Measurements from ENCODE around the gene WDR35. TPM values are rescaled to one million over a fixed set of nuclear protein-coding genes. Genes with fewer than 3 reads are reported as not detected.

The WDR35 gene
- total RNA-seq, 1 donor from 2014 or later, result 6.4 TPM

- Mint-ChIP-seq H3K9me3 (ENCODE audit: unreplicated experiment) (no peaks in the 10 kb centered on the region), H3K27ac (ENCODE audit: unreplicated experiment) (no peak overlapping the region), H3K27me3 (ENCODE audit: unreplicated experiment) (peaks cover 2% of the 10 kb centered on the region), H3K4me3 (ENCODE audit: unreplicated experiment) (no peak overlapping the region), H3K4me1 (ENCODE audit: low read depth, unreplicated experiment) (peaks cover 10% of the 10 kb centered on the region), H3K36me3 (ENCODE audit: unreplicated experiment) (no peaks in the 10 kb centered on the region)
- no peak for DNase-seq
- TF ChIP-seq CTCF (IDR thresholded peaks at IDR 0.05; ENCODE audit: partially characterized antibody, unreplicated experiment), result no peak
These were observed 99.8 kb downstream of the WDR35 start for GRCh38 chr2:19890104-19890503.

GRCh38 chr2:19888831-19889230 is 101.1 kb downstream of the WDR35 start:
- peaks cover 2% of the 10 kb centered on the region for H3K27me3 Mint-ChIP-seq (ENCODE audit: unreplicated experiment)
- DNase-seq, result no peak
- no peak for TF ChIP-seq CTCF (IDR thresholded peaks at IDR 0.05; ENCODE audit: partially characterized antibody, unreplicated experiment)
- no peaks in the 10 kb centered on the region for H3K36me3 Mint-ChIP-seq (ENCODE audit: unreplicated experiment)
- no peaks in the 10 kb centered on the region for H3K9me3 Mint-ChIP-seq (ENCODE audit: unreplicated experiment)
- H3K4me3 Mint-ChIP-seq (ENCODE audit: unreplicated experiment), result no peak overlapping the region
- peaks cover 10% of the 10 kb centered on the region for H3K4me1 Mint-ChIP-seq (ENCODE audit: low read depth, unreplicated experiment)
- H3K27ac Mint-ChIP-seq (ENCODE audit: unreplicated experiment), result no peak overlapping the region

- no peak for DNase-seq
- peaks cover 2% of the 10 kb centered on the region for H3K27me3 Mint-ChIP-seq (ENCODE audit: unreplicated experiment)
- H3K9me3 Mint-ChIP-seq (ENCODE audit: unreplicated experiment), result no peaks in the 10 kb centered on the region
- H3K4me1 Mint-ChIP-seq (ENCODE audit: low read depth, unreplicated experiment), result peaks cover 10% of the 10 kb centered on the region
- H3K36me3 Mint-ChIP-seq (ENCODE audit: unreplicated experiment), result no peaks in the 10 kb centered on the region
- no peak overlapping the region for H3K4me3 Mint-ChIP-seq (ENCODE audit: unreplicated experiment)
- H3K27ac Mint-ChIP-seq (ENCODE audit: unreplicated experiment), result no peak overlapping the region
- TF ChIP-seq CTCF (IDR thresholded peaks at IDR 0.05; ENCODE audit: partially characterized antibody, unreplicated experiment), result no peak
These were observed 102.4 kb downstream of the WDR35 start for GRCh38 chr2:19887510-19887909.

GRCh38 chr2:19886261-19886660 is 103.6 kb downstream of the WDR35 start:
- no peak overlapping the region for H3K4me3 Mint-ChIP-seq (ENCODE audit: unreplicated experiment)
- H3K9me3 Mint-ChIP-seq (ENCODE audit: unreplicated experiment), result peaks cover 2% of the 10 kb centered on the region
- H3K36me3 Mint-ChIP-seq (ENCODE audit: unreplicated experiment), result no peaks in the 10 kb centered on the region
- peaks cover 2% of the 10 kb centered on the region for H3K27me3 Mint-ChIP-seq (ENCODE audit: unreplicated experiment)
- H3K27ac Mint-ChIP-seq (ENCODE audit: unreplicated experiment), result no peak overlapping the region
- H3K4me1 Mint-ChIP-seq (ENCODE audit: low read depth, unreplicated experiment), result peaks cover 5% of the 10 kb centered on the region
- no peak for DNase-seq
- no peak for TF ChIP-seq CTCF (IDR thresholded peaks at IDR 0.05; ENCODE audit: partially characterized antibody, unreplicated experiment)

GRCh38 chr2:19885791-19886190 is 104.1 kb downstream of the WDR35 start:
- no peak overlapping the region for H3K27ac Mint-ChIP-seq (ENCODE audit: unreplicated experiment)
- H3K27me3 Mint-ChIP-seq (ENCODE audit: unreplicated experiment), result peaks cover 2% of the 10 kb centered on the region
- no peaks in the 10 kb centered on the region for H3K36me3 Mint-ChIP-seq (ENCODE audit: unreplicated experiment)
- peaks cover 2% of the 10 kb centered on the region for H3K9me3 Mint-ChIP-seq (ENCODE audit: unreplicated experiment)
- no peak overlapping the region for H3K4me3 Mint-ChIP-seq (ENCODE audit: unreplicated experiment)
- no peak for TF ChIP-seq CTCF (IDR thresholded peaks at IDR 0.05; ENCODE audit: partially characterized antibody, unreplicated experiment)
- H3K4me1 Mint-ChIP-seq (ENCODE audit: low read depth, unreplicated experiment), result peaks cover 5% of the 10 kb centered on the region
- no peak for DNase-seq
